Upper lobe of right lung (tissue), 1 donor: ENCODE measurements around the gene ANXA1. TPM values are rescaled to one million over a fixed set of nuclear protein-coding genes. Genes with fewer than 3 reads are reported as not detected.

Experiments used
- ATAC-seq: fragments of 200-7000 bp; cut with Tn5 transposase; one replicate; pipeline ENCODE4 v1.9.1; 2020; ENCODE audit warnings: mild to moderate bottlenecking, moderate library complexity
- DNase-seq: peaks from one replicate; pipeline ENCODE4 v3.0.0-alpha.2; 2020
- H3K27ac ChIP-seq: fragments of 200-600 bp; one replicate; pipeline ENCODE4 v1.8.0; 2022
- H3K27me3 ChIP-seq: fragments of 200-600 bp; one replicate; pipeline ENCODE4 v1.8.0; 2022; ENCODE audit warnings: mild to moderate bottlenecking
- H3K36me3 ChIP-seq: fragments of 200-600 bp; one replicate; pipeline ENCODE4 v1.8.0; 2022
- H3K4me1 ChIP-seq: fragments of 200-600 bp; one replicate; pipeline ENCODE4 v1.8.0; 2022
- H3K4me3 ChIP-seq: fragments of 200-600 bp; one replicate; pipeline ENCODE4 v1.8.0; 2022; ENCODE audit warnings: mild to moderate bottlenecking
- H3K9me3 ChIP-seq: fragments of 200-600 bp; one replicate; pipeline ENCODE4 v1.8.0; 2022
- CTCF ChIP-seq: fragments of 200-600 bp; IDR thresholded peaks from one replicate; pipeline ENCODE4 v1.8.0; 2022; ENCODE audit warnings: antibody characterized with exemption
- intact Hi-C: fragments of 100-400 bp; cut with DNase I; formaldehyde crosslinking; loops from one replicate; pipeline ENCODE4 v1.11.0; 2022
- total RNA-seq: library from RNA; stranded (reverse); fragmentation: NEBNext Ultra II Directional; extraction: Animal tissue kit (Norgen Biotek cat#: 25700); gene quantifications from one replicate; pipeline ENCODE4 v1.2.1, GENCODE V29; 2021
- donor health status: DM: no; HTN: yes; CAD: no; lungs with severe emphysema.

The ANXA1 gene
- total RNA-seq, 1 donor from 2014 or later = 314 TPM

- Histone ChIP-seq H3K27ac (no peak overlapping the region), H3K4me1 (no peaks in the 10 kb centered on the region), H3K9me3 (no peaks in the 10 kb centered on the region), H3K4me3 (no peak overlapping the region), H3K27me3 (no peaks in the 10 kb centered on the region), H3K36me3 (peaks cover 17% of the 10 kb centered on the region)
- intact Hi-C loops = no loop called here
- ATAC-seq = no peak
- TF ChIP-seq CTCF = no peak
- no peak for DNase-seq
Observed at GRCh38 chr9:73174330-73174980, 22.8 kb downstream of the ANXA1 start.

GRCh38 chr9:73176450-73176875 lies 24.8 kb downstream of the ANXA1 start:
- no peak overlapping the region for H3K27ac ChIP-seq
- DNase-seq (no peak), ATAC-seq (peak; percentile 72)
- no peaks in the 10 kb centered on the region for H3K27me3 ChIP-seq
- no peak for TF ChIP-seq CTCF
- intact Hi-C loops = no loop called here
- H3K4me1 ChIP-seq = no peaks in the 10 kb centered on the region
- no peak overlapping the region for H3K4me3 ChIP-seq
- no peaks in the 10 kb centered on the region for H3K9me3 ChIP-seq
- H3K36me3 ChIP-seq = no peaks in the 10 kb centered on the region

GRCh38 chr9:73178044-73178443 lies 26.4 kb downstream of the ANXA1 start:
- Histone ChIP-seq H3K4me3 (no peak overlapping the region), H3K9me3 (no peaks in the 10 kb centered on the region), H3K27me3 (no peaks in the 10 kb centered on the region), H3K36me3 (no peaks in the 10 kb centered on the region), H3K27ac (no peak overlapping the region), H3K4me1 (no peaks in the 10 kb centered on the region)
- TF ChIP-seq CTCF = no peak
- DNase-seq (no peak), ATAC-seq (no peak)
- intact Hi-C loops = no loop called here

GRCh38 chr9:73179589-73179988 lies 27.9 kb downstream of the ANXA1 start:
- no peak overlapping the region for H3K4me3 ChIP-seq
- ATAC-seq = no peak
- intact Hi-C loops = no loop called here
- H3K36me3 ChIP-seq = no peaks in the 10 kb centered on the region
- H3K27me3 ChIP-seq = no peaks in the 10 kb centered on the region
- H3K27ac ChIP-seq = no peak overlapping the region
- DNase-seq = no peak
- no peaks in the 10 kb centered on the region for H3K4me1 ChIP-seq
- TF ChIP-seq CTCF = no peak
- H3K9me3 ChIP-seq = no peaks in the 10 kb centered on the region

GRCh38 chr9:73180403-73180802 lies 28.7 kb downstream of the ANXA1 start:
- intact Hi-C loops = loop anchor here (5.0 kb wide), 1 partner anchor 73 kb away; no protein-coding TSS in a partner anchor

More at GRCh38 chr9:73180403-73180802, 28.7 kb downstream of the ANXA1 start:
- Histone ChIP-seq H3K36me3 (no peaks in the 10 kb centered on the region), H3K9me3 (no peaks in the 10 kb centered on the region), H3K27me3 (no peaks in the 10 kb centered on the region), H3K4me1 (no peaks in the 10 kb centered on the region), H3K27ac (no peak overlapping the region), H3K4me3 (no peak overlapping the region)
- DNase-seq = no peak
- TF ChIP-seq CTCF = no peak
- no peak for ATAC-seq
